OCI-LY7 (cell line): ENCODE results near the gene ARL8B. TPM values are rescaled to one million over a fixed set of nuclear protein-coding genes. Genes with fewer than 3 reads are reported as not detected.

Experiments
- BruUV-seq: library from RNA; stranded (reverse); fragments of 400-500 nt; replicated peaks from 2 replicates; lab custom pipeline; 2021; lab: Mats Ljungman, UMichigan
- CTCF ChIA-PET: fragments of 300-600 bp; sonication (Branson Sonifier 250); formaldehyde crosslinking; loops from one replicate; lab custom pipeline; 2022; ENCODE audit warnings: antibody characterized with exemption; ENCODE audit not compliant: unreplicated experiment; lab: Charles Lee
- POLR2A ChIA-PET: fragments of 300-600 bp; sonication (Branson Sonifier 250); formaldehyde crosslinking; loops from one replicate; lab custom pipeline; 2022; ENCODE audit warnings: antibody characterized with exemption; lab: Charles Lee
- DNase-seq: peaks from one replicate; pipeline ENCODE4 v3.0.0-alpha.2; 2015; ENCODE audit warnings: low spot score
- H2AFZ ChIP-seq: fragments of 200-600 bp; sonication (generic), shearing (Covaris generic); 2 replicates; pipeline ENCODE4 v1.6.1; 2014; ENCODE audit warnings: mild to moderate bottlenecking, antibody characterized with exemption, low read length, moderate library complexity
- H3K27ac ChIP-seq: fragments of 200-600 bp; sonication (generic); 2 replicates; pipeline ENCODE4 v1.5.1; 2014; ENCODE audit warnings: mixed run types, low read depth, mild to moderate bottlenecking, moderate library complexity, low read length, inconsistent platforms; ENCODE audit not compliant: poor library complexity, severe bottlenecking
- H3K36me3 ChIP-seq: fragments of 200-600 bp; sonication (generic); 2 replicates; pipeline ENCODE4 v1.6.1; 2014; ENCODE audit warnings: mild to moderate bottlenecking, antibody characterized with exemption, low read length, moderate library complexity, mixed read lengths; ENCODE audit not compliant: insufficient read depth
- H3K4me1 ChIP-seq: fragments of 200-600 bp; sonication (generic); 2 replicates; pipeline ENCODE4 v1.5.1; 2014; ENCODE audit warnings: mild to moderate bottlenecking, low read length; ENCODE audit not compliant: insufficient read depth, poor library complexity, severe bottlenecking
- H3K4me2 ChIP-seq: fragments of 200-600 bp; sonication (generic); 2 replicates; pipeline ENCODE4 v1.6.1; 2014; ENCODE audit warnings: mild to moderate bottlenecking, low read length
- H3K4me3 ChIP-seq: fragments of 200-600 bp; sonication (generic); 2 replicates; pipeline ENCODE4 v1.5.1; 2014; ENCODE audit warnings: mild to moderate bottlenecking, low read depth, low read length; ENCODE audit not compliant: poor library complexity, severe bottlenecking
- H3K79me2 ChIP-seq: fragments of 200-600 bp; sonication (generic); 2 replicates; pipeline ENCODE4 v1.6.1; 2016; ENCODE audit warnings: low read depth, mild to moderate bottlenecking, low read length, moderate library complexity, mixed read lengths; ENCODE audit not compliant: insufficient read depth
- H3K9me2 ChIP-seq: fragments of 200-600 bp; sonication (generic); 2 replicates; pipeline ENCODE4 v1.6.1; 2016; ENCODE audit warnings: mild to moderate bottlenecking, low read length, mixed read lengths; ENCODE audit not compliant: insufficient read depth
- H3K9me3 ChIP-seq: fragments of 200-600 bp; sonication (generic); 2 replicates; pipeline ENCODE4 v1.6.1; 2014; ENCODE audit warnings: mild to moderate bottlenecking, mixed run types, low read length, mixed read lengths
- H4K20me1 ChIP-seq: fragments of 200-600 bp; sonication (generic); 2 replicates; pipeline ENCODE4 v1.6.1; 2014; ENCODE audit warnings: mild to moderate bottlenecking, antibody characterized with exemption, low read length, moderate library complexity, mixed read lengths; ENCODE audit not compliant: insufficient read depth
- CTCF ChIP-seq: fragments of 200-600 bp; sonication (generic); conservative IDR thresholded peaks from 2 replicates; pipeline ENCODE4 v1.5.1; 2014; ENCODE audit warnings: mild to moderate bottlenecking, antibody characterized with exemption, low read length, moderate library complexity, mixed read lengths
- EZH2phosphoT487 ChIP-seq: fragments of 200-600 bp; sonication (generic); IDR thresholded peaks from 2 replicates; pipeline ENCODE4 v1.6.1; 2018; ENCODE audit warnings: low read depth, borderline replicate concordance, mild to moderate bottlenecking, mixed run types, antibody characterized with exemption, low read length, moderate library complexity, mixed read lengths
- intact Hi-C: fragments of 100-400 bp; cut with micrococcal nuclease; formaldehyde crosslinking; loops from one replicate; pipeline ENCODE4 v1.10.0; 2022; ENCODE audit not compliant: unreplicated experiment
- total RNA-seq, 2 experiments: library from RNA; depleted of rRNA in 1 of 2; stranded (reverse); fragments of >200 nt in 1 of 2; shearing (Covaris generic) in 1 of 2; gene quantifications; 2 replicates each; pipeline ENCODE4 v1.2.3, GENCODE V29; 2014 to 2022

Gene ARL8B
- total RNA-seq, 2 experiments from 2014 or later: 27.1 to 60.4 TPM

GRCh38 chr3:5202222-5202621, 80.1 kb downstream of the ARL8B start:
- peaks cover 93% of the 10 kb centered on the region for H3K36me3 ChIP-seq
- H3K4me1 ChIP-seq: peaks cover 39% of the 10 kb centered on the region
- no peak overlapping the region for H2AFZ ChIP-seq
- ChIA-PET CTCF (no interaction called here), POLR2A (no interaction called here)
- intact Hi-C loops: no loop called here
- no TSS peak for BruUV-seq
- peaks cover 4% of the 10 kb centered on the region; the same call in 1 of the 2 replicates for H4K20me1 ChIP-seq
- no peak for DNase-seq
- H3K79me2 ChIP-seq: peaks cover 76% of the 10 kb centered on the region
- no peak overlapping the region for H3K4me2 ChIP-seq
- H3K4me3 ChIP-seq: no peak overlapping the region
- no peaks in the 10 kb centered on the region for H3K9me2 ChIP-seq
- H3K27ac ChIP-seq: peak overlapping the region; percentile 9
- TF ChIP-seq EZH2phosphoT487: no peak
- no peak for TF ChIP-seq CTCF
- no peaks in the 10 kb centered on the region for H3K9me3 ChIP-seq

GRCh38 chr3:5205165-5205941, 83.3 kb downstream of the ARL8B start:
- H4K20me1 ChIP-seq: peaks cover 4% of the 10 kb centered on the region; the same call in 1 of the 2 replicates
- no peaks in the 10 kb centered on the region for H3K9me2 ChIP-seq
- H3K4me1 ChIP-seq: peaks cover 8% of the 10 kb centered on the region
- no peak for TF ChIP-seq CTCF
- TF ChIP-seq EZH2phosphoT487: no peak
- no peak overlapping the region for H3K4me2 ChIP-seq
- H3K79me2 ChIP-seq: peaks cover 60% of the 10 kb centered on the region
- BruUV-seq: no TSS peak
- peaks cover 100% of the 10 kb centered on the region for H3K36me3 ChIP-seq
- H3K27ac ChIP-seq: peak overlapping the region; percentile 6
- POLR2A ChIA-PET: interaction anchor here (0.8 to 2.2 kb wide), 4 partner anchors 9 to 60 kb away, joined by 3 to 7 read pairs (median 3); no protein-coding TSS in a partner anchor
- intact Hi-C loops: no loop called here
- H3K9me3 ChIP-seq: no peaks in the 10 kb centered on the region
- CTCF ChIA-PET: no interaction called here
- no peak overlapping the region for H3K4me3 ChIP-seq
- no peak overlapping the region for H2AFZ ChIP-seq
- no peak for DNase-seq

GRCh38 chr3:5210926-5211325, 88.8 kb downstream of the ARL8B start:
- no TSS peak for BruUV-seq
- TF ChIP-seq CTCF (no peak), EZH2phosphoT487 (no peak)
- peaks cover 100% of the 10 kb centered on the region for H3K36me3 ChIP-seq
- intact Hi-C loops: no loop called here
- no peaks in the 10 kb centered on the region for H3K9me2 ChIP-seq
- CTCF ChIA-PET: no interaction called here
- H2AFZ ChIP-seq: no peak overlapping the region
- H3K4me3 ChIP-seq: no peak overlapping the region
- no peak overlapping the region for H3K4me2 ChIP-seq
- POLR2A ChIA-PET: interaction anchor here (0.6 kb wide), 2 partner anchors 18 to 31 kb away, joined by 3 read pairs; no protein-coding TSS in a partner anchor
- H4K20me1 ChIP-seq: peaks cover 11% of the 10 kb centered on the region; the same call in 1 of the 2 replicates
- no peak overlapping the region for H3K27ac ChIP-seq
- H3K9me3 ChIP-seq: no peaks in the 10 kb centered on the region
- H3K4me1 ChIP-seq: peaks cover 18% of the 10 kb centered on the region
- peaks cover 18% of the 10 kb centered on the region; the same call in 1 of the 2 replicates for H3K79me2 ChIP-seq
- no peak for DNase-seq
